Renal cortical epithelial cell (primary cell): ENCODE results near the gene ADAMTS4. TPM values are rescaled to one million over a fixed set of nuclear protein-coding genes. Genes with fewer than 3 reads are reported as not detected.
A peak's percentile ranks its signal among the peaks of the same experiment; 100 is the strongest.

Experiments
- DNase-seq: peaks from one replicate; pipeline ENCODE4 v3.0.0-alpha.2; 2011; ENCODE audit warnings: low read depth
- total RNA-seq: library from RNA; depleted of rRNA; stranded (reverse); fragments of >200 nt; gene quantifications from 2 replicates; pipeline ENCODE4 v1.2.3, GENCODE V29; 2014

The ADAMTS4 gene
- total RNA-seq, 1 donor from 2014 or later, result under 0.01 TPM

DNA sequence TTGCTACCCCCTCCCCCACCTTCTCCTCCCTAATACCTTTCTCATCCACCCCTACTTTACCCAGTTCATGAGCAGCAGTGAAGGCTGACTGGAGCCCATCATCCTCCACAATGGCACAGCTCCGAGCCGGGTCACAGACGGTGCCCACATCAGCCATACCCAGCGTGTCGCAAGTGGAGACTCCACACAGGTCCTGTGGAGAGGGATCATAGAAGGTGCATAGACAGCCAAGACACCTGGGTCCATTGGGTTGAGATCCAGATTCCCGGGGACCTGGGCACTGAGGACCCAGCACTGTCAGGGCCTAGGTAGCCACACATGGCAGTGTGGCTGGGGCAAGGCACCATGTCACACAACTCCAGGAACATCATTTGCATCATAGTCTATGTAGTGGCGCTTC, 2.7 kb downstream of the ADAMTS4 start:
- DNase-seq, result no peak

- DNase-seq, result no peak
Measured at GRCh38 chr1:161195171-161195570, 3.7 kb downstream of the ADAMTS4 start.

- no peak for DNase-seq
Measured at GRCh38 chr1:161193561-161194235, 5.2 kb downstream of the ADAMTS4 start.

DNA sequence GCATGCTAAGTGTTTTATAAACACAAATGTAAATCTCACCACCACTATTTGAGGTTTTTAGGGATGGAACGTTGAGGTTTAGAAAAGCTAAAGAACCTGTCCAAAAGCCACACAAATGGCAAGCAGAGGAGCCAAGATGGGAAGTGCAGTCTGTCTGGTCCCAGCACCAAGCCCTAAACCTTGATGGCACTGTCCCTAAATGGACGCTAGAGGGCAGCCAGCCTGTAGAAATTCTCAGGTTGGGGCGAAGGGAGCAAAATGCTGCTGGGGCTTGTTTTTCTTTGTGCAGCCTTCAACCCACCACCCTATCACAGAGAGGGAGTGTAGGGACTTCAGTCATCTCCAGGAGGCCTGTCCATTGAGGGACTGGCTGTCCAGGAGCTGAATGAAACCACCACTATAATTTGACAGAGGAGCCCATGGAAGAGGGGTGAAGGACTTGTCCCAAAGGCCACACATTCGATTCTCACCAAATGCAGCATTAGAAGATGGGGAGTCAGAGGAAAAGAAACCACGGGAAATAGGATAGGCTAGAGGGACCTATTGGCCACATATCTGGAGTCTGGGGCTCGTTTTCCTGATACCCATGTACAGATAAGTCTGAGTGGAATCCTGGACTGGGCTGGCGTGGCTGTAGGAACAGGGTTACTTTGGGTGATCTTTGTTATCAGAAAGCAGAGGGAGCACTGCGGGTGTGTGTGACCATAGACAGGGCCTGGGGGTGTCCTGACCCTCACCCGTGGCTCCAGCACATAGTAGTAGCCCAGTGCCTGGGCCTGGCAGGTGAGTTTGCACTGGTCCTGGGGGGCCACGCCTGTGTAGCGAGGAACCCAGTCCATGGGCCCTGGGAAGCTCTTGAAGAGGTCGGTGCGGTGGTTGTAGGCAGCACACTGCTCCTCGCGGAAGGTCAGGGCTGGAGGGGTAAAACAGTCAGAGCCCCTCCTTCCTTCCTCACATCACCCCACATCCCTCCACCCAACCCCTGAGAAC, 6.1 kb downstream of the ADAMTS4 start:
- peak; percentile 51 for DNase-seq

DNA sequence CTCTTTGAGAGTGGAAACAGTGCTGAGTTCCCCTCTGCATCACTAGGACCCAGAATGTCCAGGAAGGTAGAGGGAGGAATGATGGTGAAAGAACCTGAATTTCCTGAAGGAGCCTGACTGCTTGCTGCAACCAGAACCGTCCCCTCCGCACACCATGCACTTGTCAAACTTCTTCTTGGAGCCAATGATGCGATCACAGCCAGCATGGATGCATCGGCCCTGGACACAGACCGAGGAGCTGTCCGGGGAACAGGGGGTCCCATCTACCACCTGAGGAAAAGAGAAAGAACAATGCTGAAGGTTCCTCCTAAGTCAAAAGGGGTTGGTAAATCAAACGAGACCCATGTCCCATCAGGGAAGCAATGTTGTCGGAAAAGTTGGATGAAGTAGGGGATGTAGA, 6.9 kb downstream of the ADAMTS4 start:
- no peak for DNase-seq

- no peak for DNase-seq
Measured at GRCh38 chr1:161190962-161191521, 7.8 kb downstream of the ADAMTS4 start.

GRCh38 chr1:161189036-161189435, 9.8 kb downstream of the ADAMTS4 start:
- no peak for DNase-seq

GRCh38 chr1:161188381-161188780, 10.5 kb downstream of the ADAMTS4 start:
- DNase-seq, result no peak

- no peak for DNase-seq
Measured at GRCh38 chr1:161187311-161187710, 11.5 kb downstream of the ADAMTS4 start.

DNA sequence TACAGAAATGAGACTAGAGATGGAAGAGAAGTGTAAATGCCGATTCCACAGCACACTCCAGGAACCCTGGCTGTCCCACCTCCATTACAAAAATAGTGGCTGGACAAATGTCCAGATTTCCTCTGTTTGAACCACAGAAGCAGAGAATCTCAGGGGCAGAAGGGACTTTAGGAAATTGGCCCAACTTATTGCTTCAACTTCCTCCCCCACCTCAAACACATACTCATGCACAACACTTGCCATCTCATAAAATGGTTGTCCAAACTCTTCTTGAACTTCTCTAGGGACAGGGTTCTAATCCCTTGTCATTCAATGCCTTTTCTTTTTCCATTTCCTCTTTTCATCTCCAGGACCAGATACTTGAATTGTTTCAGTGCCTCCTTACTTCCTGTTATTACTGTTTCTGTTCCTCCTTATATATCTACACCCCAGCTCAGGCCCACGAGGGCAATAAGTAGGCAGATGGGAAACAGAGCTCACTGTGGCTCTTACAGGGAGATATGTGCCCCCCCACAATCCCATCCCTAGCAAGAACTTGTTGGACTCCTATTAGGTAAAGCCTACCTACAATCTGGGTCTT, 13.0 kb downstream of the ADAMTS4 start:
- DNase-seq, result no peak

DNA sequence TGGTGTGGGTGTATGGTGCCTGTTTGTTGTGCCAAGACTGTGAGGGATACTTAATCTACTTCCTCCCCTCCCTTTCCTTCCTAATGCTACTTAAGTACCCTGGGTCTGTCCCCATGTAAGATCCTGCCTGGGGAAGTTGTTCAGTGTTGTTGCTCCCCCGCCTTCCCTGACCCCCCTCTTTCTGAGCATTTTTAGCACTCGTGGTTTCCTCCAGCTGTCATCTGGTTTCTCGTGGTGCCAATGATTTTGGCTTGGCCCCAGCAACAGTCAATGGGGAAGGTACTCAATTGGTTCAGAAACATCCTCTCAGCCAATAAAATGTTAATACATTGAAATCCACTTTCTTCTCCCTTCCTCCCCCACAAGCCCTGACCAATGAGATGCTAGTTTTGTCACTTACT, 13.6 kb downstream of the ADAMTS4 start:
- DNase-seq, result no peak

DNA sequence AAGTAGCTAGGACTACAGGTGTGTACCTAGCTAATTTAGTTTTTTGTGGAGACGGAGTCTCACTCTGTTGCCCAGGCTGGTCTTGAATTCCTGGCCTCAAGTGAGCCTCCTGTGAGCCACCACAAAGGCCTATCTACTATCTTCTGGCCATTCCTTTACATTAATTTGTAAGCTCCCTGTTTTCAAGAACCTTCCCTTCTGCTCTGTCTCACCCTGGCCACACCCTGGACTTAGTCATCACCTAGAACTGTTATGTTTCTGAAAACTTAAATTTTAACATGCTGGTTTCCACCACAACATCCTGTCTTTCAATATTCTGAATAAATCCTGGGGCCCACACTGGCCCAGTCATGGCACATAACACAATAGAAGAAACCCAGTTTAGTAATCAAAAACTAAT, 16.6 kb downstream of the ADAMTS4 start:
- DNase-seq, result peak; percentile 40

GRCh38 chr1:161180639-161181038, 18.2 kb downstream of the ADAMTS4 start:
- no peak for DNase-seq

- no peak for DNase-seq
Measured at GRCh38 chr1:161179698-161180097, 19.2 kb downstream of the ADAMTS4 start.

DNA sequence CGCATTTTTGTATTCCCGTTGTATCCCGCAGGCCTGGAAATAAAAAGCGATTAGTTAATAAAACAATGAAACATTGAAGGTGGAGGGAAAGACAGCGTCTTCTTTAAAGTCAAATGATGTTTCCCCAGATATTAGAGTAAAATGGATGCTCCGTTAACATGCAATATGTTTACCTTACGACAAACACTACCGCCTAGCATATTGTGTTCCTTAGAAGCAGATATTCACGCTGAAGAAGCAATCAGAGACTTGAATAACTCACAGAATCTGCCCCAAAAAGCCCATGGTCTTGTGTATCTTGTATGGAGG, 21.0 kb downstream of the ADAMTS4 start:
- no peak for DNase-seq

DNA sequence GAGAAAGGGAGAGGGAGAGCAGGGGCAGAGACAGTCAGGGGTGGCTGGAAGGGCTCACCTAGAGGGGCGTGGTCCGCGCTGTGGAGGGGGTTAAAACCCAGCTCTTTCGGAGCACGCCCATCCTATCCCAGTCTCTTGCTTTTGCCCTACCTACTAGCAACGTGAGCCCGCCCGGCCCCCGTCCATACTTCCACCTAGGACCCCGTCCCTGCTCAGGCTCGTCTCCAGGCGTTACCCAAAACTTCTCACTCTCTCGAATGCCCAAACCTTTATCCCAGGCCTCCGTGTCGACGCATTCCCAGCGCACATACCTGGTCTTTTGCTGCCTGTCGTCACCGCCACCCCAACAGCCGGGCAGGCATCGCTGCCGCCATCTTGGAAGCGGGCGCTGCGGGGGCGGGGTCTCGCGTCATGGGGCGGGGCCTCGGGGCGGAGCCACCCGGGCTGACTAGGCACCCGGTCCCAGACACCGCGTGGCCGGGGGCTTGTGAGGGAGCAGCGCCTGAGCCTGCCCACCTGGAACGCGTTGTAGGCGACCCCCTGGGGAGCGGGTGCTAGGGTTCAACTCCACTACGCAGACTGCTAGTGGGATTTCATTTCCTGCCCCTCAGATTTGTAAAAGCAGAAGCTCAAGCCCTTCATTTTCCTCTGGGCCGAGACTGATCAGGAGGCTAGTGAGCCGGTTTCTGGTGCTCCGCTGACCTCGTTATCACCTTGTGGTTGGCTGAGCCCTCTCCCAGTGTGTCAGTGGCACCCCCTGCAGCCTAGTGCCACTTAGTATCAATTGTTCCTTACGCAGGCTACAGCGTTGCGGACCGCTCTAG, 21.5 kb downstream of the ADAMTS4 start, which contains the start of gene B4GALT3:
B4GALT3 (minus strand) TSS at position 396 of the 824 bp plus-strand sequence. CDS start 1,447 bp downstream, outside the sequence.
- peak; percentile 41 for DNase-seq

GRCh38 chr1:161176468-161177111, 22.3 kb downstream of the ADAMTS4 start:
- no peak for DNase-seq

DNA sequence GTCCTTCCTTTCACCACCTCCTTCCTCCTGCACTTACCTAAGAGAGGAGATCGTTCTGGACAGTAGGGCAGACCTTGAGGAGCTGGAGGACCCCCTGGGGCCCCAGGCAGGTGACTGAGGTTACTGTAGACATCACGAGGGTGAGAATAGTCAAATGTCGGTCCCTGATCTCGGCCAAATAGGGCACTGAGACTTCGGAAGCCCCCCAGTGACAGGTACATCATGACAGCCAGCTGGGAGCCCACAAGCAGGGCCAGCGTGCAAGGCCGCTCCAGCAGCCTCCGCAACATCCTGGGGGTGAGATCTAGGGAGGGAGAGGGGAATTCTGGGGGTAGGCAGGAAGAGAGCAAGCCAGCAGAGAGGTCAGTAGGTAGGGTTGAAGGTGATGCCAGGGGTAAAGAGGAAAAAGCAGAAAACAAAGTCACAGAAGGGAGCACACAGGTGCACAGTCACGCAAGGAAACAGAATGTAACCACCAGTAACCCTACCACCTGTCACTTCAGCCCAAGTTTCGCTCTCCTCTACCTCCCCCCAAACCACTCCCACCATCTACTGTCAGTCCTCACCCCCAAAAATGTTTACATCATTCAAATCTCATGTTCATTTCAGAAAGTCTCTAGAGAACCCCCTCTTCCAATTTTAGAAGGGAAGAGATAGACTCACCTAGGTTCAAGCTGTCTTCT, 22.9 kb downstream of the ADAMTS4 start:
- DNase-seq, result no peak

- DNase-seq, result no peak
Measured at GRCh38 chr1:161174911-161175310, 23.9 kb downstream of the ADAMTS4 start.

DNA sequence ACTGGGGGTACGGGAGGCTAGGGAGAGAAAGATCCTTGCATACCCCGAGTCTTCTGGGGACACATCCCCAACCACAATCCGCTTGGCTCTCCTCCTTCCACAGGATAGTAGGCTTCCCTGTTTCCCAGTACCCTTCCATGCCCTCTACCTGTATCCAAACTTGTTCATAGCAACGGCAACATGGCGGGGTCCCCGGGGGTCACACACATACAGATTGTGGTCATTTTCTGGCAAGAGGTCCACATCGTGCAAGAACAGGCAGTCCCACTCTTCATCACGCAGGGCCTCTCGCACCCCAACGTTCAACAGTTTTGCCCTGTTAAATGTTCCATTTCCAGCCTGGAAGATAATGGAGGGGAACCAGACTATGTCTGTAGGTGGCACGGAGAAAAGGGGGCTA, 25.1 kb downstream of the ADAMTS4 start:
- no peak for DNase-seq
